Left cardiac atrium (tissue), 4 donors: Measurements from ENCODE around the gene PLOD2. TPM values are rescaled to one million over a fixed set of nuclear protein-coding genes. Genes with fewer than 3 reads are reported as not detected.
A peak's percentile ranks its signal among the peaks of the same experiment; 100 is the strongest.

ENCODE experiments used
- ATAC-seq, 2 donors: fragments of 200-7000 bp; cut with Tn5 transposase; one replicate each; pipeline ENCODE4 v1.9.1; 2020; ENCODE audit warnings: mild to moderate bottlenecking in 2 of 2, moderate library complexity in 2 of 2
- DNase-seq: peaks from one replicate; pipeline ENCODE4 v3.0.0-alpha.2; 2020
- intact Hi-C, 2 donors: fragments of 100-400 bp; cut with DNase I; formaldehyde crosslinking; loops; one replicate each; pipeline versions ENCODE4 v1.14.1 to v1.15.1; 2022 to 2023
- long read RNA-seq: library from polyadenylated mRNA; unstranded; transcript quantifications from one replicate; pipeline ENCODE4 v2.0.0, GENCODE V29; 2021
- total RNA-seq, 2 donors: library from RNA; stranded (reverse); fragmentation: NEBNext Ultra II Directional; extraction: Animal tissue kit (Norgen Biotek cat#: 25700); gene quantifications; one replicate each; pipeline ENCODE4 v1.2.1, GENCODE V29; 2021
- donor health status: DM: no; HTN: yes; CAD: no.
- donor health status: DM: no; HTN: yes; CAD: no; lungs with severe emphysema.
- donor health status: DM: yes; HTN: yes; CAD: no.
- donor health status: Dilated cardiomyopathy.

Gene PLOD2
- 10 to 100 TPM; 35.7 to 39.0 TPM for total RNA-seq
- long read RNA-seq, transcript PLOD2-201 (20 exons, 3,732 nt), result major isoform, 19 of 40 reads
- long read RNA-seq, partial matches to known transcripts, result 9 of 40 reads
- long read RNA-seq, other reads (novel, unspliced or antisense), result 7 of 40 reads

GRCh38 chr3:146160964-146161662 is at the start of gene PLOD2:
Gene PLOD2, minus strand, starts transcription at chr3:146161184. Its CDS starts 195 bp downstream, at chr3:146160989.
- ATAC-seq (peak; percentile 83 to 84), DNase-seq (peak; percentile 84)
- intact Hi-C loops, result loop anchor here in 1 of 2 donors (5.0 kb wide), 1 partner anchor 94 kb away; no protein-coding TSS in a partner anchor

DNA sequence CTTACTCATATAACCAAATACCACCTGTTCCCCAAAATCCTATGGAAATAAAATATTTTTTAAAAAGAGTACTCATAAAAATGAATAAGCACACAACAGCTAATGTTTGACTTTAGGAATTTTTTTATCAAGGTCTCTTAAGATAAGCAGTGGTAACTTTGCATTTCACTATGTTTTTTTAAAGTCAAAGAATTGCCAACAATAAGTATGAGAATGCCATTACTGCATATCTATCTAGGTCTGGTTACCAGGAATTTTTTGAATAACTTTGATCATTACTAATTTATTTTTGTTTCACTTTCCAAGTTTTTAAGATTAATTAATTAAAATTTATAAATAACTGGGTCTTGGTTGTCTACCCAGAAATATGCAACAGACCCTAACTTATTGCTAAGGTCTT is 48.4 kb upstream of the PLOD2 start:
- intact Hi-C loops, result no loop called here
- no peak for DNase-seq
- no peak for ATAC-seq

DNA sequence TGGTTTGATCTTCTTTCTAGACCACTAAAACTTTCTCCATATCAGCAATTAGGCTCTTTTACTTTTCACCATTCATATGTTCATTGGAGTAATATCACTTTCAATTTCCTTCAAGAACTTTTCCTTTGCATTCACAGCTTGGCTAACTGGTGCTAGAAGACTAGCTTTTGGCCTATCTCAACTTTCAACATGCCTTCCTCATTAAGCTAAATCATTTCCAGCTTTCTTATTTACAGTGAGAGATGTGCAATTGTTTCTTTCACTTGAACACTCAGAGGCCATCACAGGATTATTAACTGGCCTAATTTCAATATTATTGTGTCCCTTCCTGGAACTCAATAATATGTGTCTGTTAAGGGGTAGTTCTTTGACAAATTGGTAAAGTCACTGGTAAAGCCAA is 42.8 kb upstream of the PLOD2 start:
- DNase-seq (no peak), ATAC-seq (no peak)
- intact Hi-C loops, result no loop called here

DNA sequence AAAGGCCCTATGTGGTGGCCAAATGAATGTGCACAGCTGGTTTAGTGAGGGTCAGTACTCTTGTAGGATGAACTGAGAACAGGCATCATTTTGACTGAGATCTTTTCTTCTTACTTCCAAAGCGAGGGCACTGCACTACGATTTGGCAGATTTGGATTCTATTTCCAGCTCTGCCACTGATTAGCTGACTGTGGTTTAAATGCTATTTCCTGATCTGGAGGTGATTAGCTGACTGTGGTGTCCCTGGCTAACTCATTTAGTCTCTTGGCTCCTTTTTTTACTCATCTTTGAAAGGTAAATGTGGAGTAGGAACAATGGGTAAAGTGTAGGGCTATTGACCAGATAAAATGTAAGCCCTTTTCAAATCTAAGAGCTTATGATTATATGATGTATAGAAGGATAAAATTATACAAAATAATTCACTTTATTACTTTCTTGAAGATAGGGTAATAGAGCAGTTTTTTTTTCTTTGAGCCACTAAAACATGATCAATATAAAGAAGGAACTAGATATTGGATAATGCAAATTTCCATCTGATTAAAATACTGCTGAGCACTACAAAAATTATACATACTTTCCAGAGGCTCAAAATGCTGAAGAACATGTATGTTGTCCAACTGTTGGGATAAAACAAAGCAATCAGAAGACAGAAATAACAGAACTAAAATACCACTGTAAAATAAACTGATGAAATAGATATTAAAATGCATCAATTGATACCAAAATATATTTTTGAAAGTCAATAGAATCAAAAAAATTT is 39.7 kb upstream of the PLOD2 start:
- DNase-seq (no peak), ATAC-seq (no peak)
- intact Hi-C loops, result no loop called here

GRCh38 chr3:146199762-146200161 is 38.8 kb upstream of the PLOD2 start:
- ATAC-seq, result peak in 1 of 2 donors; percentile 30
- DNase-seq, result no peak
- intact Hi-C loops, result no loop called here

GRCh38 chr3:146196789-146197188 is 35.8 kb upstream of the PLOD2 start:
- intact Hi-C loops, result no loop called here
- ATAC-seq (no peak), DNase-seq (no peak)

DNA sequence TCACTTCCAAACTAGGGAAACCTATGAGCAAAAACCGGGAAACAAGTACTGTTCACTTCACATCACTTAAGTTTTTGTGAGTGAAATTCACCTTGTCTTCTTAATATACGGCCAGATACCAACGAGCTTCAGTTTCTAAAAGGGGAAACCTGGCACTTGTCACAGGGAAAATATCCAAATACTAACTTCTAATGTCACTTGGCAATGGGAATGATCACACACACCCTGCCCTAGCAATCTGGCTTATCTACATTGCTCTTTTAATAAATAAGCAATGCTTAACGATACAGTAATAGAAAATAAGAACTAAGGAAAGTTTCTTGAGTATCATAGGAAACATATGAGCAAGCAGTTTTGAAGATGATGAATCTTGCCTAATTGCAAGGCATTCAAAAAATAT is 34.6 kb upstream of the PLOD2 start:
- ATAC-seq (peak; percentile 39 to 67), DNase-seq (no peak)
- intact Hi-C loops, result no loop called here

DNA sequence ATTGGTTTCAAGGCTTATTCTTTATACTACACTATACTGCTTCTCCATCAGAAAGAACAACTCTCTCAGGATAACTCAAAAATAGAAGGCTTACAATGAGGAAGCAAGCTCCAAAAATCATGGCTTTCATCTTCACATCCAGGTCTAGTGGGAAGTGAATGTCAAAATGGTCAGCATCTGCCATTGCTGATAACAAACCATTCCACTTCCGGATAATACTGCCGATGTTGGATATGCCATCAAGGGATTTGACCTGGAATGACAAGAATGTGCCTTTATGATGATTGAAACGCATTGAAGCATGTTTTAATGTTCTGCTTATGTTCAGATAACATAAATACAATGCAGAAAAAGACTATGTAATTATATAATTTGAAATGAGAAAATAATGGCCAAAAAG is 34.0 kb upstream of the PLOD2 start:
- ATAC-seq (no peak), DNase-seq (no peak)
- intact Hi-C loops, result no loop called here

DNA sequence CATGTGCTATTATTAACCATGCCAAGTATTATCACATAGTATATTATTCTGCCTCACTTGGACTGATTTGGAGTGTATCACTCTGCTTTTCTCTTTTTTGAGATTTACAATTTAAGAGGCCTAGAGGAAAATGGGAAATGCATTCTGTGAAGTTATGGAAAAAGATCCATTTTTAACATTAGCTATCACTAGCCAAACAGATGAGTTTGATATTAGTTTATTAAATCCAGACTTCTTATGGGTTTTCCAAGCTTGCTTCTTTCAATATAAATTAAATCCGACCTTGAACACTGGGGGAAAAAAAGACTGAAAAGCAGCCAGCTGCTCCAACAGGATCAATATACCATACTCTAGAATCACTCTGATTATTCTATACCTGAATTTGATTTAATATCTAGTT is 30.1 kb upstream of the PLOD2 start:
- no peak for ATAC-seq
- no peak for DNase-seq
- intact Hi-C loops, result no loop called here

- intact Hi-C loops, result loop anchor here (5.0 to 10.0 kb wide), 2 partner anchors 127 to 405 kb away; no protein-coding TSS in a partner anchor
- peak; percentile 78 to 83 for ATAC-seq
- no peak for DNase-seq
These were observed 28.7 kb upstream of the PLOD2 start for GRCh38 chr3:146189519-146190173.

GRCh38 chr3:146187334-146187950 is 26.5 kb upstream of the PLOD2 start:
- no peak for DNase-seq
- ATAC-seq, result peak in 1 of 2 donors; percentile 15
- intact Hi-C loops, result loop anchor here (2.0 to 10.0 kb wide), 3 partner anchors 123 to 403 kb away; no protein-coding TSS in a partner anchor

- intact Hi-C loops, result loop anchor here (5.0 to 10.0 kb wide), 2 partner anchors 122 to 400 kb away; no protein-coding TSS in a partner anchor
- DNase-seq, result no peak
- peak in 1 of 2 donors; percentile 44 for ATAC-seq
These were observed 23.4 kb upstream of the PLOD2 start for GRCh38 chr3:146184241-146185015.

GRCh38 chr3:146181216-146181615 is 20.2 kb upstream of the PLOD2 start:
- DNase-seq (no peak), ATAC-seq (no peak)
- intact Hi-C loops, result loop anchor here in 1 of 2 donors (10.0 kb wide), 1 partner anchor 396 kb away; no protein-coding TSS in a partner anchor

- ATAC-seq (no peak), DNase-seq (no peak)
- intact Hi-C loops, result loop anchor here in 1 of 2 donors (10.0 kb wide), 1 partner anchor 396 kb away; no protein-coding TSS in a partner anchor
These were observed 19.4 kb upstream of the PLOD2 start for GRCh38 chr3:146180376-146180775.

DNA sequence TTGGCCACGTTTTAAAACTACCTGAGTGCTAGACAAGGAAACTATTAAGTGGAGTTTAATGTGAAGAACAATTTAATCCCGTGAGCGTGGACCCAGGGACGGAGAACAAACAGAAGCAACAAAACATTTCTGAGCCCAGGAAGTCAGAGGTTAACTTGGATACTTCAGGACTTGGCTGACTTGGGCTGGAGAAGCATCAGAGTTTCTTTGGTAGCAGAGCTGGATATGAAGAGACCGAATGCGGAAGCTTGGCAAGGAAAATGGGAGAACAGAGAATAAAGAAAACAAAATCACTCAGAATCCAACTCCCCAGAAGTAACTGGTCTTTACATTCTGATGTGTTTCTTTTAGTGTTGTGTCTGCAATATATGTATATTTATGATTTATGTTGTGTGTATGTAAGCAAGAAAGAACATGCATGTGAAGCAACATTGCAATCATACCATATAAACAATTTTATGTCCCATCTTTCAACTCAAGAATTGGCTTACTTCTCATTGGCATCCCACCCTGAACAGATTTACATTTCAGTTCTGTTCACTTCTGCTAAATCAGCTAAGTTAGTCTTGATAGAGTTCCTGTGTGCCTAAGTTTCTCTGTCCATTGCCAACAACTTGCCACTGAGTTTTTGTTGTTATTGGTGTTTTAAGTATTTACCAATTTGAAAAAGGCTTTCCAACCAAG is 17.2 kb upstream of the PLOD2 start:
- intact Hi-C loops, result no loop called here
- peak; percentile 59 to 61 for ATAC-seq
- no peak for DNase-seq

- DNase-seq (no peak), ATAC-seq (peak; percentile 30 to 87)
- intact Hi-C loops, result no loop called here
These were observed 16.5 kb upstream of the PLOD2 start for GRCh38 chr3:146177519-146177918.

DNA sequence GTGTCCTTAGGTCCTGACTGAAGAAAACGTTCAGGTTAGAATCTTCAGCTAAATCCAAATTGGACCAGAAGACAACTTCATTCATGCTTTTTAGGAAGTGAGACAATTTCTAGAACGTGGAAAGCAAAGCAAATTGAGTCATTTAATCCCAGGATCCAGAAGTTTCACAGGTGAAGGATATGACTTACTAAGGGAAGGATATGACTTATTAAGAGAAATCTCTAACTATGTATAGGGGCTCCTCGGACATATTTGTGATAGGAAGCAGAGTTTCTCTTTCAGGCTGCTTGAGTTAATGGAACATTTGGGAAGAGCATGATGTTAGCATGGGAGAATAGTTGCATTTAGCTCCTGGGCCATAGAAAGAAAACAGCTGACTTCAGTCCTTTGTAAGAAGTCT is 16.1 kb upstream of the PLOD2 start:
- intact Hi-C loops, result no loop called here
- ATAC-seq (no peak), DNase-seq (no peak)

DNA sequence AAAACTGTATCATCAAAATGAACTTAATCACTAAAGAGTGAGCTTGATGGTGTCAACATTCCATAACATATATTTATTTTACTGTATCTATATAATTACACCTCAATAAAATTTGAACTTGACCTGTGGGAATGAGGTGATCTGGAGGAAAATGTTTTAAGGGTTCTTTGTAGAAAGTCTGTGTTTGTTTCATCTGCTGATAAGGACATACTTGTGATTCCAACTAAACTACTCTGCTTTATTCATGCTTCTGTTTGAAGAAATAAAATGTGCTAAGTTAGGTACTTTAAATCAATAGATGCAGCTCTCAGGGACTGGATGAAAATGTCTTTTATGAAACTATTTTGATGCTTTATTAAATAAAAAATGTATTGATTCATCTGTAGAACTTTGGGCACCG is 11.6 kb upstream of the PLOD2 start:
- ATAC-seq (no peak), DNase-seq (no peak)
- intact Hi-C loops, result no loop called here
